GM19372 (cell line): ENCODE data around the gene GPR101.
A peak's percentile ranks its signal among the peaks of the same experiment; 100 is the strongest.

Source experiments
- ATAC-seq: cut with Tn5 transposase; IDR thresholded peaks from one replicate; pipeline ENCODE4 v1.9.1; 2021; ENCODE audit warnings: mild to moderate bottlenecking, low read depth, moderate library complexity; ENCODE audit not compliant: unreplicated experiment

The GPR101 gene, protein sequence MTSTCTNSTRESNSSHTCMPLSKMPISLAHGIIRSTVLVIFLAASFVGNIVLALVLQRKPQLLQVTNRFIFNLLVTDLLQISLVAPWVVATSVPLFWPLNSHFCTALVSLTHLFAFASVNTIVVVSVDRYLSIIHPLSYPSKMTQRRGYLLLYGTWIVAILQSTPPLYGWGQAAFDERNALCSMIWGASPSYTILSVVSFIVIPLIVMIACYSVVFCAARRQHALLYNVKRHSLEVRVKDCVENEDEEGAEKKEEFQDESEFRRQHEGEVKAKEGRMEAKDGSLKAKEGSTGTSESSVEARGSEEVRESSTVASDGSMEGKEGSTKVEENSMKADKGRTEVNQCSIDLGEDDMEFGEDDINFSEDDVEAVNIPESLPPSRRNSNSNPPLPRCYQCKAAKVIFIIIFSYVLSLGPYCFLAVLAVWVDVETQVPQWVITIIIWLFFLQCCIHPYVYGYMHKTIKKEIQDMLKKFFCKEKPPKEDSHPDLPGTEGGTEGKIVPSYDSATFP

DNA sequence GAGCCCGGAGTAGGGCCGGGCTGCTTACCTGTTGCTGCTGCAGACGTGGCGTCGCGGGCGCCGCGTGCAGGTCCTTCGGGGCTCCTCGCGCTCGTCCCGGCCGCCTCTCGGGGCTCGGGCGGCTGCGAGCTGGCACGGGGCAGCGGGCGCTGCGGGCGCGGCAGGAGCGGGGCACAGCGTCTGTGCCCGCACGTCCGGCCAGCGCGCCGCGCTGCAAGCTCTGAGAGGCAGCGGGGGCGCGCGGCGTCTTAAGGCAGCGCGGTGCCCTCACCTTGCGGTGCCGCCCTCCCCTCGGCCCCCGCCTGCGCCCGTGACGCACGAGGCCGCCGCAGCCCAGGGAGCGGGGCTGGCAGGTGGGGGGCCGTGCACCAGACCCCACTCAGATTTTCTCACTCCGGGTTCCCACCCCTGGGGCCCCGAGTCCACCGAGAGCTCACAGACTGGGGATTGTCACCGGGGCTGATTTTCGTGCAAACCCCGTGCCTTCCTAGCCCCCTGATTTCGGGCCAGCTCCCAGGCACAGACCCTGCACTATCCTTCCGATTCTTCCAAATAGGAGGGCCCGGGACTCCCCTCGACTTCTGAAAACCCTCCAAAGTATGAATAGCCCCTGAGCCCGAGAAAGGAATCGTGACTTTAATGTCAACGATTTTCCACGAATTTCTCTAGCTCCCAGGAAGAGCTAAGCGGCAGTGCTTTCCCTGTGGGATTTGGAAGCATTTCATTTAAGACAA lies at the start of gene GPR101:
GPR101 (minus strand) TSS at position 222 of the 734 bp plus-strand sequence. CDS start 2,321 bp downstream, outside the sequence.
- ATAC-seq: no peak

- ATAC-seq: no peak
Observed at GRCh38 chrX:137081239-137081638, 47.4 kb upstream of the GPR101 start.

- ATAC-seq: no peak
Observed at GRCh38 chrX:137072396-137072795, 38.6 kb upstream of the GPR101 start.

GRCh38 chrX:137071596-137071995 lies 37.8 kb upstream of the GPR101 start:
- ATAC-seq: no peak

DNA sequence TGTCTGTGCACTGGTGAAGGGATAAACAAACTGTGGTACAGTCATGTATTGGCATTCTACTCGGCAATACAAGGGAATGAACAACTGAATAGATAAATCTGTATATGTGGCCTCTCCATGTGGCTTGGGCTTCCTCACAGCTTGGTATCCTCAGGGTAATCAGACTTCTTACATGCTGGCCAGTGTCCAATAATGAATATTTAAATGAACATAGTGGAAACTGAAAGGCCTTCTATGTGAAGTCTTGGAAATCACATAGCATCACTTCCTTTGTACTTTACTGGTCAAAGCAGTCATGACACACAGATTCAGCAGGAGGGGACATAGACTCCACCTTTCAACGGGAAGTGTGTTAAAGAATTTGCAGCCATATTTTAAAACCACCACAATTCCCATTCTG lies 33.4 kb upstream of the GPR101 start:
- ATAC-seq: no peak

DNA sequence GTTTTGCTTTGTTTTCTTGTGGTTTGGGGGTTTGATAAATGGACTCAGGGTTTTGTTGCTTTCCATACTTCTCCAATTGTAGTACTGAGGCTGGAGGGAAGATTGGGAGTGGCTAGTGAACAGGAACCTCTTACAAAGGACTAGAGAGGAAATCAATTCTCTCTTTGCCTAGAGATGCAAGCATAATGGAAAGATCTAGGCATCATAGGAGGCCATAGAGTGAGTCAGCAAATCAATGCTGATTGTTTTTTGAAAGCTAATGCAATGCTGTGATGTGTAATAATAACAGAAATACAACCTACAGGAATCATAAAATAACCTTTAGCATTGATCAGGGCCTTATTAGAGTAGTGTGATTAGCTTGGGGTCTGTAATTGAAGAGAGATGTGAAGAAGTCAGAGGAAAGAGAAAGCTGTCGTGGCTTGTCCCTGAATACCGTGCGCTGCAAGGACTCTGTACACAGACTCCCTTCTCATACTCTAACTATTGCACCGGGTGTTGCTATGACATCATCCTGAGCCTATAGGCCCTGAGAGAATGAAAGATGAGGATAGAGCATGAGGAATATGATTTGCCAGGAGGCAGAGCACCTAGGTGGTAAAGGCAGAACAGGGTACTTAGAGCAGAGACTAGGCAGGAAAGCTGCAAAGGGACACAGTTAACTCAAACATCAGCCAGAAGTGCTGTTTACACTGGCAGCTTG lies 29.3 kb upstream of the GPR101 start:
- ATAC-seq: no peak

DNA sequence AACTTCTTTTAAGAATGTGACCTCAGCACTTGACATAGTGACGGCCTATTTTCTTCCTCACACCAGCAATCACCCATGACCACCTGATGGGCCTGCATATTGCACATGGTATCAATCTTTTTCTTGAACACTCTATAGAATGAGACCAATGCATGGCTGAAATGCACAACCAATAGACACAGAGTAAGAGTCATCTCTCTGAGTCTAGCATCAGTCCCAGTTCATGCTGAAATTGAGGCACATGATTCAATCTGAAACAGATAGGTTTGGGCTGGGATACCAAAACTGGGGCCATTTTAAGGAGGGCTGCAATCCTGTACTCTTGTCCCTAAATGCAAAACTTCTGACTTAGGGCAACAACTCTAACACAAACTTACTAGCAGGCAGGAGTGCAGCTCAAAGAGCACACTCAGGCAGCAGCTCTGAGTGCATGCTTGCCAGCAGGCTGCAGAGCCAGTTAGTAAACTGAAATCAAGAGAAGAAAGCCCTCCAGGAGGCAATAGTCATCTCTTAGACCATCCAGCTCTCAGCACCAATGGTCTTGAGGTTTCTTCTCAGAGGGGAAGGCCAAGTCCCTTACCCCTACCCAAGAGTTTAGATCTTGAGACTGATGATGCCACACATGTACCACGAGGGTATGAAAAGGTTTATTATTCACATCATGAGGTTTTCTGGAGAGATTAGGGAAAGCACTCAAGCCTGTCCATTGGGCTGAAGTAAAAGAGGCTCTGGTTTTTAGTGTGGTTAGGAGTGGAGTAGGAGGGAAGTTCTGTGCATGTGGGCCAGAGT lies 24.7 kb upstream of the GPR101 start:
- ATAC-seq: no peak

- ATAC-seq: peak; percentile 16
Observed at GRCh38 chrX:137052643-137053235, 18.9 kb upstream of the GPR101 start.

DNA sequence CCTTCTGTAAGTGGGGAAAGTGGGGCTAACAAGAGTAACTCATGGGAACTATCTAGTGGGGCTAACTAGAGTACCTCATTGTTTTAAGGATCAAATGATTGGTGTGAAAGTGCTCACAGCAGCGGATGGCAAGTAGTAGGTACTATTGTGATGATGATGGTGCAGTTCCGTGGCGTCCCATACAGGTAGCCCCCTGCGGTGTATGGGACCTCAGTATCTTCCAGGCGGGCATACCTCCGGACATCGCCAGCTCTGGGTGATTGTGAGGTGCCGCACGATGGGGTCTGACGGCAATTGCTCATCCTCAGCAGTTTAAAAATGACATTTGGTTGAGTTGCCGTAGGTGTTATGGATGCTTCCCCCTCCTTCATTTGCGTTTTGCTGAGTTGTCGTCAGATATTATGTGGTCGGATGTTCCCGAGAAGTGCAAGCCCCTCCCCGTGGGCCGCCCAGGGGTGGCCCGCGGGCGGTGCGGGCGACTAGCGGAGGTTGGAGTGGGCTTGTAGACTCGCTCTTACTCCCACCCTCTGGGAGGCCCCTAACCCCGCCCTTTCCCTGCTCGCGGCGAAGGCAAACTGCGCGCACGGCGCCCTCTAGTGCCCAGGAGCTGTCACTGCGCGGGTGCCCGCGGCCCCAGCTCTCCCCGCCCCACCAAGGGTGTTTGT lies 18.3 kb upstream of the GPR101 start:
- ATAC-seq: peak; percentile 99

- no peak for ATAC-seq
Observed at GRCh38 chrX:137044893-137045292, 11.1 kb upstream of the GPR101 start.

- ATAC-seq: no peak
Observed at GRCh38 chrX:137043736-137044135, 9.9 kb upstream of the GPR101 start.

DNA sequence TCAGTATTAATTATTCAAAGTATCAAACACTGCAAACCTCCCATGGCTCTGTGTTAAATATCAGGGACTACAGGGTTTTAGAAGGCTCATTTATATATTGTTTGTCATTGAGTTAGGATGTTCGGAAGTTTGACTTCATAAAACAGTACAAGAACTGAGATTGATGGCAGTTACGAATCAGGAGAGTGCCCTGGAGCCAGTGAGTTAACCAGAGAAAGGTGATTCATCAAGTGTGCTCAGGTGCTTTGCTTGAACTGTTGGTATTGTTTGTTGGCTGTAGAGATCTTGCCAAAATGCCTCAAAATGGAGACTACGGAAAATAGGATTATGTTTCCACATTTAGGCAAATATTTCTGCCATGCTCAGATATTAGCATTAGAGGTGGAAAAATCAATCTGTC lies 7.5 kb upstream of the GPR101 start:
- no peak for ATAC-seq

GRCh38 chrX:137040113-137040794 lies 6.5 kb upstream of the GPR101 start:
- ATAC-seq: no peak

- no peak for ATAC-seq
Observed at GRCh38 chrX:137034508-137034872, 695 bp upstream of the GPR101 start.

- no peak for ATAC-seq
Observed at GRCh38 chrX:137032841-137033773, 688 bp downstream of the GPR101 start.

DNA sequence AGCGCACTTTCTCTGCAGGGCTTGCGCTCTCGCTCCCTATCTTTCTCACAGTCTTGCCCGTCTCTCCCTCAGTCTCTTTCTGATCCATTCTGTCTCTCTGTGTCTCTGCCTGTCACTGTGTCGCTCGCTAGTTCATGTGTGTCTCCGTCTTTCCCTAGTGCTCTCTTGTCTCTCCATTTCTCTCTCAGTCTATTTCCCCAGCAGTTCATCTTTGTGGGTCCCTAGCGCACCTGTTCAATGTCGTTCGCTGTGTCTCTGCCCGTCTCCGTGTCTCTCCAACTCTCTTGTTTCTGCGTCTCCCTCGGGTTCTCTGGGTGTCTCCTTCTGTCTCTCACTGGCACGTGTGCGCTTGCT lies 1.5 kb downstream of the GPR101 start:
- ATAC-seq: no peak

GRCh38 chrX:137031517-137032340 lies 2.1 kb downstream of the GPR101 start:
- ATAC-seq: peak; percentile 78
